22Rv1 (cell line): ENCODE results near the gene ECEL1.

ENCODE experiments used
- CTCF ChIP-seq: fragments of 450-650 bp; IDR thresholded peaks from 2 replicates; pipeline ENCODE4 v1.5.1; 2017; ENCODE audit warnings: mild to moderate bottlenecking
- ZFX ChIP-seq: fragments of 450-650 bp; IDR thresholded peaks from 2 replicates; pipeline ENCODE4 v1.6.1; 2017; ENCODE audit warnings: antibody characterized with exemption, borderline replicate concordance

- TF ChIP-seq CTCF (no peak), ZFX (no peak)
Observed at GRCh38 chr2:232478571-232479340, 8.9 kb downstream of the ECEL1 start.
